Activated CD4-positive, alpha-beta T cell treated with anti-CD3 and anti-CD28 coated beads for 4 hours (primary cell): ENCODE data around the gene PPP1R12B.

ENCODE experiments used
- DNase-seq, 2 donors: peaks; one replicate each; pipeline ENCODE4 v3.0.0-alpha.2; 2020

The PPP1R12B gene

GRCh38 chr1:202639500-202639899 lies 291.0 kb downstream of the PPP1R12B start:
- no peak for DNase-seq

GRCh38 chr1:202642212-202642611 lies 293.7 kb downstream of the PPP1R12B start:
- DNase-seq = no peak
